Sigmoid colon (tissue), 7 donors: Measurements from ENCODE around the gene VTI1B. TPM values are rescaled to one million over a fixed set of nuclear protein-coding genes. Genes with fewer than 3 reads are reported as not detected.

ENCODE experiments used
- DNase-seq: peaks from one replicate; pipeline ENCODE4 v3.0.0-alpha.2; 2019
- H3K27ac ChIP-seq, 4 donors: fragments of 200-600 bp; sonication (generic); one replicate each; pipeline ENCODE4 v1.5.1; 2016 to 2019; ENCODE audit warnings: mild to moderate bottlenecking in 1 of 4
- H3K27me3 ChIP-seq, 3 donors: fragments of 200-600 bp; sonication (generic); one replicate each; pipeline ENCODE4 v1.5.1; 2019; ENCODE audit warnings: mild to moderate bottlenecking in 1 of 3
- H3K36me3 ChIP-seq, 4 donors: fragments of 200-600 bp; sonication (generic); one replicate each; pipeline ENCODE4 v1.5.1; 2016 to 2019
- H3K4me1 ChIP-seq, 4 donors: fragments of 200-600 bp; sonication (generic); one replicate each; pipeline ENCODE4 v1.5.1; 2017 to 2019
- H3K4me3 ChIP-seq, 4 donors: fragments of 200-600 bp; sonication (generic); one replicate each; pipeline ENCODE4 v1.5.1; 2017 to 2019; ENCODE audit warnings: mild to moderate bottlenecking in 2 of 4, moderate library complexity in 1 of 4
- H3K9me3 ChIP-seq, 4 donors: fragments of 200-600 bp in 3 of 4; sonication (generic) in 3 of 4; one replicate each; pipeline versions ENCODE4 v1.5.1 to v1.6.1; 2013 to 2019
- CTCF ChIP-seq, 4 experiments: fragments of 450-650 bp in 3 of 4; fragments of 200-600 bp in 1 of 4; IDR thresholded peaks; one replicate each; pipeline ENCODE4 v1.5.1; 2016 to 2019; ENCODE audit warnings: antibody characterized with exemption in 4 of 4, mild to moderate bottlenecking in 3 of 4, moderate library complexity in 2 of 4
- EP300 ChIP-seq, 4 donors: sonication (generic); formaldehyde crosslinking; IDR thresholded peaks; one replicate each; pipeline ENCODE4 v1.6.1; 2017; ENCODE audit warnings: antibody characterized with exemption in 4 of 4
- POLR2A ChIP-seq, 2 donors: fragments of 450-650 bp; IDR thresholded peaks; one replicate each; pipeline ENCODE4 v1.6.1; 2016; ENCODE audit warnings: antibody characterized with exemption in 2 of 2, mild to moderate bottlenecking in 2 of 2, moderate library complexity in 2 of 2
- POLR2AphosphoS5 ChIP-seq, 4 donors: sonication (generic); formaldehyde crosslinking; IDR thresholded peaks; one replicate each; pipeline ENCODE4 v1.6.1; 2017; ENCODE audit warnings: antibody characterized with exemption in 4 of 4
- WGBS, 2 donors: extraction: QIAGEN DNeasy Blood & Tissue Kit; methylation state at CpG; one replicate each; pipeline ENCODE4 v1.1.7; 2013; 5-methylcytosine and 5-hydroxymethylcytosine counted together
- intact Hi-C: fragments of 100-400 bp; cut with DNase I; formaldehyde crosslinking; loops from one replicate; pipeline ENCODE4 v1.15.1; 2023
- polyA plus RNA-seq, 3 donors: library from polyadenylated mRNA; stranded (reverse); fragments of 200-250 nt; gene quantifications; one replicate each; pipeline ENCODE4 v1.2.3, GENCODE V29; 2013
- total RNA-seq, 4 donors: library from RNA; depleted of rRNA; stranded (reverse); fragments of >200 nt; gene quantifications; one replicate each; pipeline ENCODE4 v1.1.0, GENCODE V29; 2016
- donor health status: healthy with polysubstance abuse.
- donor health status: Bipolar disorder and iron deficiency.
- donor health status: healthy.

Gene VTI1B
- total and polyA plus RNA-seq, 7 donors: 58.6 to 148 (median 109) TPM

- H3K4me1 ChIP-seq: peaks cover 0 to 15% (median 0%) of the 10 kb centered on the region in 4 donors
- intact Hi-C loops: no loop called here
Measured at GRCh38 chr14:67641902-67642749, 32.3 kb downstream of the VTI1B start.

GRCh38 chr14:67641480-67641879 lies 33.0 kb downstream of the VTI1B start:
- Histone ChIP-seq H3K36me3 (peaks cover 0 to 8% (median 0%) of the 10 kb centered on the region in 4 donors), H3K27ac (no peak overlapping the region), H3K4me1 (peaks cover 0 to 15% (median 0%) of the 10 kb centered on the region in 4 donors), H3K4me3 (no peak overlapping the region), H3K27me3 (no peaks in the 10 kb centered on the region), H3K9me3 (no peaks in the 10 kb centered on the region)
- TF ChIP-seq CTCF (IDR thresholded peaks at IDR 0.05) (no peak), EP300 (IDR thresholded peaks at IDR 0.05) (no peak), POLR2A (IDR thresholded peaks at IDR 0.05) (no peak), POLR2AphosphoS5 (IDR thresholded peaks at IDR 0.05) (no peak)
- no peak for DNase-seq
- WGBS, 2 donors: 92 to 93% methylated on average over 1 of the region's 1 CpG
- intact Hi-C loops: no loop called here

More at GRCh38 chr14:67641902-67642749, 32.3 kb downstream of the VTI1B start:
- H3K9me3 ChIP-seq: no peaks in the 10 kb centered on the region
- no peak for DNase-seq
- no peaks in the 10 kb centered on the region for H3K27me3 ChIP-seq
- 37 to 68% methylated on average over 5 of the region's 5 CpGs for WGBS, 2 donors
- H3K4me3 ChIP-seq: no peak overlapping the region
- H3K36me3 ChIP-seq: peaks cover 0 to 14% (median 0%) of the 10 kb centered on the region in 4 donors
- TF ChIP-seq CTCF (IDR thresholded peaks at IDR 0.05) (no peak), EP300 (IDR thresholded peaks at IDR 0.05) (no peak), POLR2A (IDR thresholded peaks at IDR 0.05) (no peak), POLR2AphosphoS5 (IDR thresholded peaks at IDR 0.05) (no peak)
- no peak overlapping the region for H3K27ac ChIP-seq

- H3K27me3 ChIP-seq: no peaks in the 10 kb centered on the region
- WGBS, 2 donors: 93 to 95% methylated on average over 3 of the region's 3 CpGs
- no peak for DNase-seq
- no peaks in the 10 kb centered on the region for H3K9me3 ChIP-seq
- no peak for TF ChIP-seq EP300 (IDR thresholded peaks at IDR 0.05)
- TF ChIP-seq POLR2A (IDR thresholded peaks at IDR 0.05): no peak
- no peak for TF ChIP-seq POLR2AphosphoS5 (IDR thresholded peaks at IDR 0.05)
- no peak for TF ChIP-seq CTCF (IDR thresholded peaks at IDR 0.05)
- H3K4me1 ChIP-seq: no peaks in the 10 kb centered on the region
- no peaks in the 10 kb centered on the region for H3K36me3 ChIP-seq
- no peak overlapping the region for H3K27ac ChIP-seq
- no peak overlapping the region for H3K4me3 ChIP-seq
- intact Hi-C loops: no loop called here
Measured at GRCh38 chr14:67638642-67639041, 35.8 kb downstream of the VTI1B start.

GRCh38 chr14:67636361-67636919 lies 38.0 kb downstream of the VTI1B start:
- 63 to 69% methylated on average over 3 of the region's 3 CpGs for WGBS, 2 donors
- intact Hi-C loops: no loop called here
- H3K4me3 ChIP-seq: no peak overlapping the region
- no peak for DNase-seq
- H3K27ac ChIP-seq: no peak overlapping the region
- H3K36me3 ChIP-seq: no peaks in the 10 kb centered on the region
- no peaks in the 10 kb centered on the region for H3K4me1 ChIP-seq
- H3K27me3 ChIP-seq: no peaks in the 10 kb centered on the region
- H3K9me3 ChIP-seq: no peaks in the 10 kb centered on the region
- TF ChIP-seq CTCF (IDR thresholded peaks at IDR 0.05) (no peak), EP300 (IDR thresholded peaks at IDR 0.05) (no peak), POLR2A (IDR thresholded peaks at IDR 0.05) (no peak), POLR2AphosphoS5 (IDR thresholded peaks at IDR 0.05) (no peak)
